Muscle of arm (tissue), 12 donors: ENCODE results near the gene EQTN. TPM values are rescaled to one million over a fixed set of nuclear protein-coding genes. Genes with fewer than 3 reads are reported as not detected.
"Not testable (repeated sequence)": the region's sequence is repeated elsewhere in the genome, so short reads cannot be mapped to it uniquely, and the experiment has no call there.

Experiments
- DNase-seq: peaks from one replicate; pipeline ENCODE4 v3.0.0-alpha.2; 2013
- polyA plus RNA-seq, 12 donors: library from polyadenylated mRNA; unstranded; fragments of 120-200 nt; gene quantifications; one replicate each; pipeline ENCODE4 v1.2.1, GENCODE V29; 2013; ENCODE audit not compliant: insufficient read length in 12 of 12

EQTN gene
- polyA plus RNA-seq, 12 donors: not detected

GRCh38 chr9:27293996-27294395, 3.0 kb downstream of the EQTN start:
- peak; percentile 74 for DNase-seq

- DNase-seq: peak; percentile 89
Observed at GRCh38 chr9:27292659-27293405, 4.1 kb downstream of the EQTN start.

- DNase-seq: no peak
Observed at GRCh38 chr9:27291292-27291691, 5.7 kb downstream of the EQTN start.

- DNase-seq: no peak
Observed at GRCh38 chr9:27282269-27282668, 14.7 kb downstream of the EQTN start.

- DNase-seq: no peak
Observed at GRCh38 chr9:27280860-27281259, 16.1 kb downstream of the EQTN start.

GRCh38 chr9:27280249-27280648, 16.7 kb downstream of the EQTN start:
- no peak for DNase-seq

GRCh38 chr9:27279611-27280010, 17.3 kb downstream of the EQTN start:
- no peak for DNase-seq

- DNase-seq: no peak
Observed at GRCh38 chr9:27278374-27278773, 18.6 kb downstream of the EQTN start.

GRCh38 chr9:27276193-27277030, 20.5 kb downstream of the EQTN start:
- DNase-seq: peak; percentile 72

GRCh38 chr9:27273186-27273585, 23.8 kb downstream of the EQTN start:
- no peak for DNase-seq

- no peak for DNase-seq
Observed at GRCh38 chr9:27272103-27272502, 24.8 kb downstream of the EQTN start.

GRCh38 chr9:27261517-27262211, 35.3 kb downstream of the EQTN start:
- no peak for DNase-seq

GRCh38 chr9:27260789-27261516, 36.0 kb downstream of the EQTN start:
- DNase-seq: no peak

GRCh38 chr9:27258662-27259061, 38.3 kb downstream of the EQTN start:
- DNase-seq: no peak

- no peak for DNase-seq
Observed at GRCh38 chr9:27248702-27249101, 48.2 kb downstream of the EQTN start.

- DNase-seq: no peak
Observed at GRCh38 chr9:27247756-27248155, 49.2 kb downstream of the EQTN start.

- DNase-seq: not testable (repeated sequence)
Observed at GRCh38 chr9:27239648-27240047, 57.3 kb downstream of the EQTN start.
